Naive B cell (primary cell): ENCODE measurements around the gene ELOA2. TPM values are rescaled to one million over a fixed set of nuclear protein-coding genes. Genes with fewer than 3 reads are reported as not detected.
"Not testable (repeated sequence)": the region's sequence is repeated elsewhere in the genome, so short reads cannot be mapped to it uniquely, and the experiment has no call there.

Source experiments
- ATAC-seq, 2 donors: fragments of 150-1000 bp; cut with Tn5 transposase; 2 replicates each; pipeline ENCODE4 v1.10.0; 2021; ENCODE audit warnings: low read depth in 2 of 2, mild to moderate bottlenecking in 2 of 2, moderate library complexity in 2 of 2
- DNase-seq: peaks from one replicate; pipeline ENCODE4 v3.0.0; 2022
- H3K27ac Mint-ChIP-seq, 6 donors: one replicate each; pipeline ENCODE4 v1.8.0; 2020 to 2022; ENCODE audit warnings: mild to moderate bottlenecking in 6 of 6, mixed read lengths in 6 of 6, moderate library complexity in 5 of 6, inconsistent platforms in 2 of 6
- H3K27me3 Mint-ChIP-seq, 3 donors: one replicate each; pipeline ENCODE4 v1.8.0; 2021 to 2022; ENCODE audit warnings: mixed read lengths in 3 of 3, mild to moderate bottlenecking in 1 of 3
- H3K36me3 Mint-ChIP-seq, 2 donors: one replicate each; pipeline ENCODE4 v1.8.0; 2020 to 2022; ENCODE audit warnings: mixed read lengths in 2 of 2, inconsistent platforms in 1 of 2, mild to moderate bottlenecking in 1 of 2
- H3K4me1 Mint-ChIP-seq, 3 donors: one replicate each; pipeline ENCODE4 v1.8.0; 2020 to 2022; ENCODE audit warnings: mixed read lengths in 3 of 3, inconsistent platforms in 1 of 3, mild to moderate bottlenecking in 1 of 3, moderate library complexity in 1 of 3
- H3K4me3 Mint-ChIP-seq, 8 donors: one replicate each; pipeline ENCODE4 v1.8.0; 2020 to 2022; ENCODE audit warnings: mild to moderate bottlenecking in 8 of 8, mixed read lengths in 8 of 8, moderate library complexity in 8 of 8, inconsistent platforms in 2 of 8
- H3K9me3 Mint-ChIP-seq, 7 donors: one replicate each; pipeline ENCODE4 v1.8.0; 2020 to 2022; ENCODE audit warnings: mixed read lengths in 7 of 7, mild to moderate bottlenecking in 5 of 7, inconsistent platforms in 2 of 7, moderate library complexity in 1 of 7
- polyA plus RNA-seq, 6 donors: library from polyadenylated mRNA; unstranded; fragments of 300-500 nt; fragmentation: Illumina TruSeq; gene quantifications; one replicate each; pipeline ENCODE4 v1.2.3, GENCODE V29; 2021; ENCODE audit warnings: low read depth in 6 of 6

ELOA2 gene
- polyA plus RNA-seq, 6 donors from 2014 or later, result not detected

- not testable (repeated sequence) for H3K4me1 Mint-ChIP-seq, H3K4me3 Mint-ChIP-seq, H3K36me3 Mint-ChIP-seq, H3K27ac Mint-ChIP-seq, H3K27me3 Mint-ChIP-seq, ATAC-seq, DNase-seq
- peaks cover 0 to 13% (median 1%) of the 10 kb centered on the region in 7 donors for H3K9me3 Mint-ChIP-seq
These were observed 830 bp downstream of the ELOA2 start for GRCh38 chr18:47034591-47034990.

- H3K4me1 Mint-ChIP-seq, result no peaks in the 10 kb centered on the region
- peaks cover 0 to 7% of the 10 kb centered on the region in 2 donors for H3K36me3 Mint-ChIP-seq
- peaks cover 0 to 13% (median 1%) of the 10 kb centered on the region in 7 donors for H3K9me3 Mint-ChIP-seq
- ATAC-seq (no peak), DNase-seq (no peak)
- H3K27ac Mint-ChIP-seq, result no peak overlapping the region
- H3K27me3 Mint-ChIP-seq, result no peaks in the 10 kb centered on the region
- H3K4me3 Mint-ChIP-seq, result no peak overlapping the region
These were observed 2.5 kb downstream of the ELOA2 start for GRCh38 chr18:47032945-47033344.

DNA sequence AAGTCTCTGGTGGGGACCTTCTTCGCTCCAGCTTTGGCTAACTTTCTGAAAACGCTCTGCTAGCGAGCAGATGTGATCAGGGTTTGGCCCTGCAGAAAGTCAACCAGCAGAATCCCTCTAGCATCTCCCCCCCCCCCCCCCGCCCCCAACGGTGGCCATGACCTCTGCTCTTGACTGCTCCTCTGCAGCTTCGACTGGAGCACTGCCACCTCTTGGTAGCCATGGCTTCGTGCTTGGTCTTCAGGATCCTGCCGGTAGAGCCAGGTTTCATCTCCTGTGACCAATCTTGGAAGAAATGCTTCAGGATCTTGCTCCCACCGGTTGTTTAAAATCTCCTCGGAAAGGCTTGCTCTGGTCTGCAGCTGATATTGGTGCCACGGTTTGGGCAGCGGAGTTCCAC is 4.5 kb downstream of the ELOA2 start:
- H3K4me3 Mint-ChIP-seq, H3K27ac Mint-ChIP-seq: not testable (repeated sequence)

DNA sequence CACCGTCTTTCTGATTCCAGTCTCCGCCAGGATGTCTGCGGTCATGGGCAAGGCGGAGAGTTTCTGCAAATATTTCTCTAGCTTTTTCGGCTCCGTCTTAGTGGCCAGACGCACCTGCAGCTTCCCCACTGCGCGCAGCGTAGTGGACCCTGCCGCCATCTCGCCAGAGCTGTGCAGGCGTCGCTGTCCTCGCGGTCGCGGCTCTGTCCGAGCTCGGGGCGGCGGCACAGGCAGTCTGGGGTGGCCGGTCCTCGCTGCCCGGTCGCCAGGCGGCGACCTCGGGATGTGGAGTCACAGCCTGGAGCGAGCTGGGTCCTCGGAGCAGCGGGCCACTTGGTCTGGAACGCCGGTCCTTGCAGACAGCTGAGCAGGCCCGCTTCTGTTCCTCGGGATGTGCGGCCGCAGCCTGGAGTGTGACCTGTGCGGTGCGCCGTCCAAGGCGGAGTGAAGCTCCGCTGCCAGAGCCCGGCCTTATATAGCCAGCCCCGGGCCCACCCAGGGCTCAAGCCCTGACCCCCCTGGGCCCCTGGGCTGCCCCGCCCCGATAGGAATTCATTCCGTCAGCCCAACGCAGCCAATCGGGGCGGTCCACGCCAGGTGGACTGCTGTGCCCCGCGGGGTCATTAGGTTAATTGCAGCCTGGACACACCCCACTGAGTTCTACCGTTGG is 5.6 kb downstream of the ELOA2 start:
- DNase-seq, H3K27ac Mint-ChIP-seq, H3K27me3 Mint-ChIP-seq, H3K4me1 Mint-ChIP-seq, H3K36me3 Mint-ChIP-seq, H3K4me3 Mint-ChIP-seq: not testable (repeated sequence)
- peaks cover 0 to 13% (median 1%) of the 10 kb centered on the region in 7 donors for H3K9me3 Mint-ChIP-seq
- peak in 1 of 2 donors; percentile 20 for ATAC-seq

More for the DNA sequence above, 4.5 kb downstream of the ELOA2 start:
- not testable (repeated sequence) for H3K27me3 Mint-ChIP-seq, DNase-seq, H3K4me1 Mint-ChIP-seq, ATAC-seq, H3K36me3 Mint-ChIP-seq
- H3K9me3 Mint-ChIP-seq, result peaks cover 0 to 13% (median 1%) of the 10 kb centered on the region in 7 donors

GRCh38 chr18:47028738-47029137 is 6.7 kb downstream of the ELOA2 start:
- H3K4me1 Mint-ChIP-seq, DNase-seq, H3K27ac Mint-ChIP-seq, ATAC-seq, H3K27me3 Mint-ChIP-seq, H3K36me3 Mint-ChIP-seq, H3K4me3 Mint-ChIP-seq: not testable (repeated sequence)
- peaks cover 0 to 13% (median 1%) of the 10 kb centered on the region in 7 donors for H3K9me3 Mint-ChIP-seq

- not testable (repeated sequence) for H3K9me3 Mint-ChIP-seq, H3K36me3 Mint-ChIP-seq, H3K27me3 Mint-ChIP-seq, ATAC-seq, H3K4me1 Mint-ChIP-seq, DNase-seq, H3K4me3 Mint-ChIP-seq, H3K27ac Mint-ChIP-seq
These were observed 9.8 kb downstream of the ELOA2 start for GRCh38 chr18:47025557-47026174.

- not testable (repeated sequence) for H3K9me3 Mint-ChIP-seq, H3K27me3 Mint-ChIP-seq, DNase-seq, H3K4me3 Mint-ChIP-seq, H3K36me3 Mint-ChIP-seq, H3K27ac Mint-ChIP-seq, H3K4me1 Mint-ChIP-seq
- ATAC-seq, result peak in 1 of 2 donors; percentile 9
These were observed 11.5 kb downstream of the ELOA2 start for GRCh38 chr18:47023769-47024465.

- H3K27ac Mint-ChIP-seq, ATAC-seq, H3K4me1 Mint-ChIP-seq, H3K36me3 Mint-ChIP-seq, H3K9me3 Mint-ChIP-seq, H3K27me3 Mint-ChIP-seq, H3K4me3 Mint-ChIP-seq, DNase-seq: not testable (repeated sequence)
These were observed 12.6 kb downstream of the ELOA2 start for GRCh38 chr18:47022821-47023220.

GRCh38 chr18:47020757-47021156 is 14.7 kb downstream of the ELOA2 start:
- not testable (repeated sequence) for H3K27ac Mint-ChIP-seq, DNase-seq, H3K9me3 Mint-ChIP-seq, H3K4me1 Mint-ChIP-seq, H3K4me3 Mint-ChIP-seq, ATAC-seq, H3K36me3 Mint-ChIP-seq, H3K27me3 Mint-ChIP-seq

- ATAC-seq, H3K9me3 Mint-ChIP-seq, H3K27me3 Mint-ChIP-seq, H3K4me3 Mint-ChIP-seq, DNase-seq, H3K4me1 Mint-ChIP-seq, H3K36me3 Mint-ChIP-seq, H3K27ac Mint-ChIP-seq: not testable (repeated sequence)
These were observed 15.6 kb downstream of the ELOA2 start for GRCh38 chr18:47019870-47020269.

Other genes with a start within 250 kb of the ELOA2 start
- gene PIAS2, start 118.1 kb downstream of the ELOA2 start, polyA plus RNA-seq, result 10 to 100 TPM; 16.8 to 29.5 (median 24.4) TPM
- 1 to 10 TPM in 4 of 6 donors, under 1 TPM in 1, not detected in 1; 0.81 to 5.0 (median 1.2) TPM for gene KATNAL2, start 118.0 kb downstream of the ELOA2 start, polyA plus RNA-seq
- gene HDHD2, start 114.9 kb upstream of the ELOA2 start, polyA plus RNA-seq, result 10 to 100 TPM; 38.9 to 88.8 (median 60.2) TPM
- 10 to 100 TPM; 14.8 to 27.1 (median 19.1) TPM for gene IER3IP1, start 140.7 kb upstream of the ELOA2 start, polyA plus RNA-seq
- not detected for gene SKOR2, start 216.0 kb upstream of the ELOA2 start, polyA plus RNA-seq